ENCODE results near the gene GUCY1B1. TPM values are rescaled to one million over a fixed set of nuclear protein-coding genes. Genes with fewer than 3 reads are reported as not detected.

GUCY1B1 gene
- total RNA-seq, 5 donors from 2014 or later (not counting 1 experiment from before 2014, with no cell fraction given): 0.09 to 1.1 (median 0.12) TPM

DNA sequence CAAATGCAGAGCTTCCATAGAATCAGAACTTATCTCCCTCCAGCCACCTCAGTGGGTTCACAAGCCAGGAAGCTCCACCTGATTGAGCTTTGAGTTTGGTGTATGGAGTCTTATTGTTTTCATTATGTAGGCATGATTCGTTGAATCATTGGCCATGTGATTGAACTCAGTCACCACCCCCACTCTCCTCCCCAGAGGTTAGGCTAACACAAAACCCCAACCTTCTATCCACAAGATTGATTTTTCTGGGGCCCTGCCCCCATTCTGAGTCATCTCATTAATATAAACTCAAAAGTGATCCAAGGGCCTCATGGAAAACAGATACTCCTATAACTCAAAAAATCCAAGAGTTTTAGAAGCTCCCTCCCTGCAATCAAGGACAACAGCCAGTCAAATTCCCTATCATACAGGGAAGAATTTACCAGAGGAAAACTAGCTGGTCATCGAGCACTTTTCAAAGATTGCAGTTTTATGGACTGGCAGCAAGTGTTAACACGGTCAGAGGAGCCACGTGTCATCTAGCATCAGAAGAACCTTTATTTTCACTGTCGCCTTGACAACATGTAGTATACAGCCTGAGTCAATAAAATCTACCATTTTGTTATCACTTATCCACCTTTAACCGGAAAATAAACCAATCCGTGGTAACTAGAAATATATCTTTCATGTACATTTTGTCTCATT lies 35.9 kb upstream of the GUCY1B1 start:
- H3K9me3 ChIP-seq: no peaks in the 10 kb centered on the region
- no peaks in the 10 kb centered on the region for H3K27me3 ChIP-seq (replicated peaks in 1 of 2; ENCODE audit: control insufficient read depth in 2 of 2, extremely low read depth in 1 of 2, insufficient read depth in 2 of 2, low read length in 1 of 2)
- H3K27ac ChIP-seq (ENCODE audit: low read length): no peak overlapping the region
- WGBS (ENCODE audit: insufficient coverage): 77% methylated on average over 4 of the region's 7 CpGs
- POLR2A ChIA-PET: no interaction called here
- Mint-ChIP-seq H3K36me3 (no peaks in the 10 kb centered on the region), H3K4me3 (no peak overlapping the region), H3K27me3 (no peaks in the 10 kb centered on the region), H3K4me1 (no peaks in the 10 kb centered on the region), H3K9me3 (no peaks in the 10 kb centered on the region), H3K27ac (no peak overlapping the region)
- CTCF ChIA-PET: no interaction called here
- ATAC-seq (replicated peaks in 1 of 4): no peak
- H3K4me1 ChIP-seq (ENCODE audit: control insufficient read depth in 1 of 2, extremely low read depth in 1 of 2, insufficient read depth in 2 of 2, low read length in 2 of 2): no peaks in the 10 kb centered on the region
- H3K4me3 ChIP-seq (ENCODE audit: control insufficient read depth in 1 of 2, extremely low read depth in 1 of 2, low read length in 1 of 2): no peak overlapping the region
- no peak for DNase-seq
- no peaks in the 10 kb centered on the region for H3K36me3 ChIP-seq (ENCODE audit: control insufficient read depth in 2 of 2, extremely low read depth in 1 of 2, insufficient read depth in 1 of 2, low read length in 1 of 2)

DNA sequence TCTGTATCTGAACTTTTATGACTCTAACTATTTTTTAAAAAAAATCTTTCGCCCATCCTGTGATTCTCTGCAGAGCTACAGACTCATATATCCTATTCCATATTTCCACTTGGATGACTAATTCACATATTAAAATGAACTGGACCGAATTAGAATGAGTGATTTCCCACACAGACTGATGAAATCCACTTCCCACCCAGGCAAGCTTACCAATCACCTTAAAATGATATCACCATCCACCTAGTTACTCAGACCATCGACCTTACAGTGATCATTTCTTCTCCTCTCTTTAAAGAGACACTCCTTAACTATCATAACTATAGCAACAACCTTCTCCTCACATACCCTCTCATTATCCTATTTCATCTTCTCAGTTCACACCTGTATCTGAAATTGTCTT lies 34.1 kb upstream of the GUCY1B1 start:
- Mint-ChIP-seq H3K4me3 (no peak overlapping the region), H3K27me3 (no peaks in the 10 kb centered on the region), H3K27ac (no peak overlapping the region), H3K9me3 (no peaks in the 10 kb centered on the region), H3K36me3 (no peaks in the 10 kb centered on the region), H3K4me1 (no peaks in the 10 kb centered on the region)
- ChIA-PET CTCF (interaction anchor here in 1 of 2 donors (0.5 kb wide), 1 partner anchor 1239 kb away, joined by 3 read pairs; no protein-coding TSS in a partner anchor), POLR2A (no interaction called here)
- WGBS (ENCODE audit: insufficient coverage): 59% methylated on average over 3 of the region's 3 CpGs
- Histone ChIP-seq H3K4me3 (ENCODE audit: control insufficient read depth in 1 of 2, extremely low read depth in 1 of 2, low read length in 1 of 2) (no peak overlapping the region), H3K4me1 (ENCODE audit: control insufficient read depth in 1 of 2, extremely low read depth in 1 of 2, insufficient read depth in 2 of 2, low read length in 2 of 2) (no peaks in the 10 kb centered on the region), H3K27me3 (replicated peaks in 1 of 2; ENCODE audit: control insufficient read depth in 2 of 2, extremely low read depth in 1 of 2, insufficient read depth in 2 of 2, low read length in 1 of 2) (no peaks in the 10 kb centered on the region), H3K9me3 (no peaks in the 10 kb centered on the region), H3K36me3 (ENCODE audit: control insufficient read depth in 2 of 2, extremely low read depth in 1 of 2, insufficient read depth in 1 of 2, low read length in 1 of 2) (no peaks in the 10 kb centered on the region), H3K27ac (ENCODE audit: low read length) (no peak overlapping the region)
- ATAC-seq (replicated peaks in 1 of 4) (no peak), DNase-seq (no peak)

GRCh38 chr4:155734065-155734464 lies 24.8 kb upstream of the GUCY1B1 start:
- ATAC-seq (replicated peaks in 1 of 4) (no peak), DNase-seq (no peak)
- Histone ChIP-seq H3K36me3 (ENCODE audit: control insufficient read depth in 2 of 2, extremely low read depth in 1 of 2, insufficient read depth in 1 of 2, low read length in 1 of 2) (no peaks in the 10 kb centered on the region), H3K27me3 (replicated peaks in 1 of 2; ENCODE audit: control insufficient read depth in 2 of 2, extremely low read depth in 1 of 2, insufficient read depth in 2 of 2, low read length in 1 of 2) (no peaks in the 10 kb centered on the region), H3K4me1 (ENCODE audit: control insufficient read depth in 1 of 2, extremely low read depth in 1 of 2, insufficient read depth in 2 of 2, low read length in 2 of 2) (no peaks in the 10 kb centered on the region), H3K4me3 (ENCODE audit: control insufficient read depth in 1 of 2, extremely low read depth in 1 of 2, low read length in 1 of 2) (no peak overlapping the region), H3K27ac (ENCODE audit: low read length) (no peak overlapping the region), H3K9me3 (no peaks in the 10 kb centered on the region)
- ChIA-PET CTCF (no interaction called here), POLR2A (interaction anchor here in 1 of 2 donors (0.7 kb wide), 1 partner anchor 14 kb away, joined by 4 read pairs; no protein-coding TSS in a partner anchor)
- Mint-ChIP-seq H3K4me1 (no peaks in the 10 kb centered on the region), H3K27me3 (no peaks in the 10 kb centered on the region), H3K4me3 (no peak overlapping the region), H3K36me3 (no peaks in the 10 kb centered on the region), H3K27ac (no peak overlapping the region), H3K9me3 (no peaks in the 10 kb centered on the region)
- no CpG with 5 or more reads among the region's 3 CpGs for WGBS (ENCODE audit: insufficient coverage)

- Mint-ChIP-seq H3K36me3 (no peaks in the 10 kb centered on the region), H3K9me3 (no peaks in the 10 kb centered on the region), H3K27me3 (no peaks in the 10 kb centered on the region), H3K4me3 (no peak overlapping the region), H3K27ac (no peak overlapping the region), H3K4me1 (no peaks in the 10 kb centered on the region)
- H3K4me1 ChIP-seq (ENCODE audit: control insufficient read depth in 1 of 2, extremely low read depth in 1 of 2, insufficient read depth in 2 of 2, low read length in 2 of 2): no peaks in the 10 kb centered on the region
- DNase-seq: no peak
- no peaks in the 10 kb centered on the region for H3K27me3 ChIP-seq (replicated peaks in 1 of 2; ENCODE audit: control insufficient read depth in 2 of 2, extremely low read depth in 1 of 2, insufficient read depth in 2 of 2, low read length in 1 of 2)
- no peaks in the 10 kb centered on the region for H3K9me3 ChIP-seq
- CTCF ChIA-PET: no interaction called here
- H3K36me3 ChIP-seq (ENCODE audit: control insufficient read depth in 2 of 2, extremely low read depth in 1 of 2, insufficient read depth in 1 of 2, low read length in 1 of 2): no peaks in the 10 kb centered on the region
- no peak overlapping the region for H3K27ac ChIP-seq (ENCODE audit: low read length)
- no peak for ATAC-seq (replicated peaks in 1 of 4)
- no peak overlapping the region for H3K4me3 ChIP-seq (ENCODE audit: control insufficient read depth in 1 of 2, extremely low read depth in 1 of 2, low read length in 1 of 2)
- POLR2A ChIA-PET: no interaction called here
- no CpG with 5 or more reads among the region's 1 CpG for WGBS (ENCODE audit: insufficient coverage)
These were observed 23.9 kb upstream of the GUCY1B1 start for GRCh38 chr4:155734951-155735350.

DNA sequence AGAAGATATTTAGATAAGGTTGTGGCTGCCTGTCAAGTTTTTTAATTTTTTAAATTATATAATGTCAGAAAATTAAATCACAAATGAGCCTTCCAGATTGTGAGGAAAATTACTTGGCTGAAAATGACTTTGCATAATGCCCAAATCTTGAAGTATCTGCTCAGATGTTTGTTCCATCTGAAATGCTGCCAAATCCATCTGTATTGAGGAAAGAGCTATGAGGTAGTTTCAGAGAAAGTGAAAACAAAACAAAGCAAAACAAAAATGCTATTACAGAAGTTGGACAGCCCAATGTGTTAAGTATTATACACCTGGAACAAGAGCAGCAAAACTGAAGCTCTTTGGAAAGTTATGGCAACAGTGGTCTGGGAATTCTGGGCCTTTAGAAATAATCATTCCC lies 23.3 kb upstream of the GUCY1B1 start:
- Histone ChIP-seq H3K27me3 (replicated peaks in 1 of 2; ENCODE audit: control insufficient read depth in 2 of 2, extremely low read depth in 1 of 2, insufficient read depth in 2 of 2, low read length in 1 of 2) (no peaks in the 10 kb centered on the region), H3K27ac (ENCODE audit: low read length) (no peak overlapping the region), H3K4me3 (ENCODE audit: control insufficient read depth in 1 of 2, extremely low read depth in 1 of 2, low read length in 1 of 2) (no peak overlapping the region), H3K36me3 (ENCODE audit: control insufficient read depth in 2 of 2, extremely low read depth in 1 of 2, insufficient read depth in 1 of 2, low read length in 1 of 2) (no peaks in the 10 kb centered on the region), H3K9me3 (no peaks in the 10 kb centered on the region), H3K4me1 (ENCODE audit: control insufficient read depth in 1 of 2, extremely low read depth in 1 of 2, insufficient read depth in 2 of 2, low read length in 2 of 2) (no peaks in the 10 kb centered on the region)
- ChIA-PET CTCF (no interaction called here), POLR2A (no interaction called here)
- ATAC-seq (replicated peaks in 1 of 4): no peak
- no peaks in the 10 kb centered on the region for H3K4me1 Mint-ChIP-seq
- H3K27me3 Mint-ChIP-seq: no peaks in the 10 kb centered on the region
- DNase-seq: no peak
- H3K9me3 Mint-ChIP-seq: no peaks in the 10 kb centered on the region
- H3K27ac Mint-ChIP-seq: no peak overlapping the region
- H3K4me3 Mint-ChIP-seq: no peak overlapping the region
- H3K36me3 Mint-ChIP-seq: no peaks in the 10 kb centered on the region

- no peaks in the 10 kb centered on the region for H3K36me3 Mint-ChIP-seq
- no peak for DNase-seq
- no peaks in the 10 kb centered on the region for H3K27me3 ChIP-seq (replicated peaks in 1 of 2; ENCODE audit: control insufficient read depth in 2 of 2, extremely low read depth in 1 of 2, insufficient read depth in 2 of 2, low read length in 1 of 2)
- WGBS (ENCODE audit: insufficient coverage): 94% methylated on average over 2 of the region's 2 CpGs
- no peaks in the 10 kb centered on the region for H3K9me3 ChIP-seq
- H3K4me1 Mint-ChIP-seq: no peaks in the 10 kb centered on the region
- ChIA-PET POLR2A (no interaction called here), CTCF (no interaction called here)
- no peaks in the 10 kb centered on the region for H3K27me3 Mint-ChIP-seq
- no peak overlapping the region for H3K4me3 Mint-ChIP-seq
- ATAC-seq (replicated peaks in 1 of 4): no peak
- H3K27ac ChIP-seq (ENCODE audit: low read length): no peak overlapping the region
- H3K9me3 Mint-ChIP-seq: no peaks in the 10 kb centered on the region
- no peaks in the 10 kb centered on the region for H3K36me3 ChIP-seq (ENCODE audit: control insufficient read depth in 2 of 2, extremely low read depth in 1 of 2, insufficient read depth in 1 of 2, low read length in 1 of 2)
- no peak overlapping the region for H3K4me3 ChIP-seq (ENCODE audit: control insufficient read depth in 1 of 2, extremely low read depth in 1 of 2, low read length in 1 of 2)
- no peak overlapping the region for H3K27ac Mint-ChIP-seq
- no peaks in the 10 kb centered on the region for H3K4me1 ChIP-seq (ENCODE audit: control insufficient read depth in 1 of 2, extremely low read depth in 1 of 2, insufficient read depth in 2 of 2, low read length in 2 of 2)
These were observed 20.3 kb upstream of the GUCY1B1 start for GRCh38 chr4:155738548-155738947.

- POLR2A ChIA-PET: no interaction called here
- H3K36me3 Mint-ChIP-seq: no peaks in the 10 kb centered on the region
- no peaks in the 10 kb centered on the region for H3K27me3 ChIP-seq (replicated peaks in 1 of 2; ENCODE audit: control insufficient read depth in 2 of 2, extremely low read depth in 1 of 2, insufficient read depth in 2 of 2, low read length in 1 of 2)
- H3K4me3 ChIP-seq (ENCODE audit: control insufficient read depth in 1 of 2, extremely low read depth in 1 of 2, low read length in 1 of 2): no peak overlapping the region
- H3K9me3 ChIP-seq: no peaks in the 10 kb centered on the region
- no peak overlapping the region for H3K27ac Mint-ChIP-seq
- ATAC-seq (replicated peaks in 1 of 4) (no peak), DNase-seq (no peak)
- H3K4me1 Mint-ChIP-seq: no peaks in the 10 kb centered on the region
- no peaks in the 10 kb centered on the region for H3K9me3 Mint-ChIP-seq
- WGBS (ENCODE audit: insufficient coverage): no CpG with 5 or more reads among the region's 1 CpG
- H3K36me3 ChIP-seq (ENCODE audit: control insufficient read depth in 2 of 2, extremely low read depth in 1 of 2, insufficient read depth in 1 of 2, low read length in 1 of 2): no peaks in the 10 kb centered on the region
- H3K27me3 Mint-ChIP-seq: no peaks in the 10 kb centered on the region
- CTCF ChIA-PET: interaction anchor here in 1 of 2 donors (0.8 kb wide), 1 partner anchor 46 kb away, joined by 3 read pairs; no protein-coding TSS in a partner anchor
- H3K4me3 Mint-ChIP-seq: no peak overlapping the region
- no peak overlapping the region for H3K27ac ChIP-seq (ENCODE audit: low read length)
- no peaks in the 10 kb centered on the region for H3K4me1 ChIP-seq (ENCODE audit: control insufficient read depth in 1 of 2, extremely low read depth in 1 of 2, insufficient read depth in 2 of 2, low read length in 2 of 2)
These were observed 17.3 kb upstream of the GUCY1B1 start for GRCh38 chr4:155741546-155741945.

All from T-cell (primary cell).